H9 (cell line): ENCODE measurements around the gene HIC1. TPM values are rescaled to one million over a fixed set of nuclear protein-coding genes. Genes with fewer than 3 reads are reported as not detected.

ENCODE experiments used
- DNase-seq: peaks from one replicate; pipeline ENCODE4 v3.0.0-alpha.2; 2017
- H2AFZ ChIP-seq: one replicate; pipeline ENCODE4 v1.6.1; 2013; ENCODE audit warnings: mild to moderate bottlenecking, low read length, control low read depth, moderate library complexity
- H2AK5ac ChIP-seq: 2 replicates; pipeline ENCODE4 v1.6.1; 2013; ENCODE audit warnings: low read length, control low read depth, mixed read lengths; ENCODE audit not compliant: insufficient read length
- H2BK120ac ChIP-seq: one replicate; pipeline ENCODE4 v1.6.1; 2013; ENCODE audit warnings: low read depth, mild to moderate bottlenecking, low read length, control low read depth, inconsistent platforms; ENCODE audit not compliant: poor library complexity, severe bottlenecking
- H2BK12ac ChIP-seq: 2 replicates; pipeline ENCODE4 v1.6.1; 2013; ENCODE audit warnings: low read length, control low read depth, mixed read lengths, low read depth; ENCODE audit not compliant: insufficient read length
- H2BK15ac ChIP-seq: 2 replicates; pipeline ENCODE4 v1.6.1; 2013; ENCODE audit warnings: low read depth, low read length, control low read depth
- H2BK20ac ChIP-seq: one replicate; pipeline ENCODE4 v1.6.1; 2013; ENCODE audit warnings: low read depth, mild to moderate bottlenecking, low read length, control low read depth, inconsistent platforms; ENCODE audit not compliant: poor library complexity, severe bottlenecking
- H2BK5ac ChIP-seq: 2 replicates; pipeline ENCODE4 v1.6.1; 2013; ENCODE audit warnings: low read length, control low read depth, mixed read lengths; ENCODE audit not compliant: insufficient read length
- H3K14ac ChIP-seq: 2 replicates; pipeline ENCODE4 v1.6.1; 2013; ENCODE audit warnings: low read length, control low read depth; ENCODE audit not compliant: insufficient read depth
- H3K18ac ChIP-seq: 2 replicates; pipeline ENCODE4 v1.6.1; 2013; ENCODE audit warnings: low read depth, mild to moderate bottlenecking, mixed read lengths, low read length, control low read depth; ENCODE audit not compliant: insufficient read length
- H3K23ac ChIP-seq: 2 replicates; pipeline ENCODE4 v1.6.1; 2013; ENCODE audit warnings: low read length, control low read depth, mixed read lengths, low read depth; ENCODE audit not compliant: insufficient read length
- H3K23me2 ChIP-seq: 2 replicates; pipeline ENCODE4 v1.6.1; 2013; ENCODE audit warnings: low read depth, mild to moderate bottlenecking, mixed read lengths, low read length, control low read depth; ENCODE audit not compliant: insufficient read length, poor library complexity, severe bottlenecking
- H3K27ac ChIP-seq: 2 replicates; pipeline ENCODE4 v1.5.1; 2013; ENCODE audit warnings: low read length, control low read depth, mixed read lengths, low read depth; ENCODE audit not compliant: insufficient read length
- H3K27me3 ChIP-seq: 2 replicates; pipeline ENCODE4 v1.6.1; 2013; ENCODE audit warnings: low read length, control low read depth, inconsistent platforms; ENCODE audit not compliant: insufficient read depth
- H3K4ac ChIP-seq: 2 replicates; pipeline ENCODE4 v1.6.1; 2013; ENCODE audit warnings: low read depth, mild to moderate bottlenecking, control low read depth, inconsistent platforms, low read length, moderate library complexity
- H3K4me1 ChIP-seq: 2 replicates; pipeline ENCODE4 v1.6.1; 2013; ENCODE audit warnings: low read length, control low read depth, inconsistent platforms; ENCODE audit not compliant: insufficient read depth
- H3K4me2 ChIP-seq: 2 replicates; pipeline ENCODE4 v1.6.1; 2013; ENCODE audit warnings: low read length, control low read depth, mixed read lengths; ENCODE audit not compliant: insufficient read length, insufficient read depth
- H3K56ac ChIP-seq: 2 replicates; pipeline ENCODE4 v1.6.1; 2013; ENCODE audit warnings: low read depth, mild to moderate bottlenecking, mixed read lengths, low read length, control low read depth; ENCODE audit not compliant: insufficient read length
- H3K79me1 ChIP-seq: 2 replicates; pipeline ENCODE4 v1.6.1; 2013; ENCODE audit warnings: low read depth, mild to moderate bottlenecking, moderate library complexity, low read length, control low read depth, inconsistent platforms; ENCODE audit not compliant: insufficient read depth, poor library complexity, severe bottlenecking
- H3K79me2 ChIP-seq: 2 replicates; pipeline ENCODE4 v1.6.1; 2013; ENCODE audit warnings: low read length, control low read depth, inconsistent platforms; ENCODE audit not compliant: insufficient read depth
- H3K9ac ChIP-seq: 2 replicates; pipeline ENCODE4 v1.6.1; 2013; ENCODE audit warnings: low read length, control low read depth, mixed read lengths; ENCODE audit not compliant: insufficient read length; ENCODE audit errors: extremely low read depth
- H3K9me3 ChIP-seq: one replicate; pipeline ENCODE4 v1.6.1; 2013; ENCODE audit warnings: low read depth, low read length, inconsistent platforms; ENCODE audit not compliant: control insufficient read depth
- H3T11ph ChIP-seq: one replicate; pipeline ENCODE4 v1.6.1; 2013; ENCODE audit warnings: mild to moderate bottlenecking, low read length, control low read depth, inconsistent platforms
- H4K20me1 ChIP-seq: one replicate; pipeline ENCODE4 v1.6.1; 2013; ENCODE audit not compliant: control insufficient read depth, insufficient read length, insufficient read depth
- H4K5ac ChIP-seq: 2 replicates; pipeline ENCODE4 v1.6.1; 2013; ENCODE audit warnings: low read depth, mild to moderate bottlenecking, mixed read lengths, low read length, control low read depth; ENCODE audit not compliant: insufficient read length
- H4K8ac ChIP-seq: replicated peaks from 2 replicates; pipeline ENCODE4 v1.6.1; 2013; ENCODE audit warnings: low read length, control low read depth, mixed read lengths, low read depth; ENCODE audit not compliant: insufficient read length
- H4K91ac ChIP-seq: 2 replicates; pipeline ENCODE4 v1.6.1; 2013; ENCODE audit warnings: low read depth, mild to moderate bottlenecking, moderate library complexity, mixed read lengths, low read length, control low read depth; ENCODE audit not compliant: insufficient read length
- H3K27ac Mint-ChIP-seq, 3 experiments: 2 replicates in 2 of 3; 3 replicates in 1 of 3; pipeline ENCODE4 v1.8.0; 2020 to 2021; ENCODE audit warnings: mixed read lengths in 3 of 3, mild to moderate bottlenecking in 1 of 3, moderate library complexity in 1 of 3
- H3K27me3 Mint-ChIP-seq: 2 replicates; pipeline ENCODE4 v1.8.0; 2021; ENCODE audit warnings: low read depth, mild to moderate bottlenecking, moderate library complexity, mixed read lengths
- H3K36me3 Mint-ChIP-seq, 3 experiments: 2 replicates in 2 of 3; 3 replicates in 1 of 3; pipeline ENCODE4 v1.8.0; 2020 to 2021; ENCODE audit warnings: low read depth in 3 of 3, mixed read lengths in 3 of 3; ENCODE audit not compliant: insufficient read depth in 1 of 3
- H3K4me1 Mint-ChIP-seq, 2 experiments: 2 replicates each; pipeline ENCODE4 v1.8.0; 2020; ENCODE audit warnings: mixed read lengths in 2 of 2
- H3K4me3 Mint-ChIP-seq, 2 experiments: 2 replicates in 1 of 2; 3 replicates in 1 of 2; pipeline ENCODE4 v1.8.0; 2020 to 2021; ENCODE audit warnings: mild to moderate bottlenecking in 2 of 2, mixed read lengths in 2 of 2, moderate library complexity in 1 of 2
- H3K9me3 Mint-ChIP-seq, 2 experiments: 2 replicates in 1 of 2; 3 replicates in 1 of 2; pipeline ENCODE4 v1.8.0; 2020; ENCODE audit warnings: mild to moderate bottlenecking in 2 of 2, mixed read lengths in 2 of 2, moderate library complexity in 1 of 2
- CTCF ChIP-seq: fragments of 200-600 bp; sonication (generic); conservative IDR thresholded peaks from 3 replicates; pipeline ENCODE4 v1.8.0; 2021; ENCODE audit warnings: antibody characterized with exemption, mild to moderate bottlenecking
- WGBS: extraction: QIAGEN DNeasy Blood & Tissue Kit; methylation state at CpG from one replicate; pipeline ENCODE4 v1.1.7; 2013; ENCODE audit warnings: missing lambda C conversion rate, low lambda C conversion rate, mixed read lengths; ENCODE audit not compliant: insufficient read length; ENCODE audit errors: extremely low coverage; 5-methylcytosine and 5-hydroxymethylcytosine counted together
- total RNA-seq: library from RNA; stranded (reverse); gene quantifications from 2 replicates; pipeline ENCODE4 v1.2.1, GENCODE V29; 2021

The HIC1 gene
- total RNA-seq, 1 experiment from 2014 or later = 1.8 TPM

- Mint-ChIP-seq H3K4me3 (peak within 1 kb of the TSS; percentile 94 to 97), H3K36me3 (no peaks in the 10 kb centered on the region; a peak in 2 of 7 replicates), H3K9me3 (peaks cover 5 to 6% of the 10 kb centered on the region in 2 experiments; a peak in 4 of 5 replicates), H3K4me1 (peaks cover 12 to 32% of the 10 kb centered on the region in 2 experiments), H3K27ac (peak within 1 kb of the TSS in 1 of 3 experiments; percentile 39; a peak in 1 of 7 replicates), H3K27me3 (peaks cover 47% of the 10 kb centered on the region)
- DNase-seq = peak; percentile 96
- Histone ChIP-seq H2BK15ac (no peak within 1 kb of the TSS), H3K4me2 (peak within 1 kb of the TSS; percentile 76), H3K4me1 (no peaks in the 10 kb centered on the region), H3K4ac (no peak within 1 kb of the TSS), H4K5ac (no peak within 1 kb of the TSS), H2AK5ac (no peak within 1 kb of the TSS), H2BK120ac (no peak within 1 kb of the TSS), H3K9ac (no peak within 1 kb of the TSS), H4K20me1 (no peaks in the 10 kb centered on the region), H3K79me2 (no peaks in the 10 kb centered on the region), H3K56ac (no peak within 1 kb of the TSS), H2BK5ac (no peak within 1 kb of the TSS), H3K27ac (no peak within 1 kb of the TSS), H4K91ac (no peak within 1 kb of the TSS), H3K79me1 (no peaks in the 10 kb centered on the region), H3T11ph (no peak within 1 kb of the TSS), H3K9me3 (no peaks in the 10 kb centered on the region), H2BK20ac (no peak within 1 kb of the TSS), H2AFZ (no peak within 1 kb of the TSS), H3K14ac (no peak within 1 kb of the TSS), H2BK12ac (no peak within 1 kb of the TSS), H3K23ac (no peak within 1 kb of the TSS), H3K18ac (no peak within 1 kb of the TSS), H3K23me2 (peaks cover 7% of the 10 kb centered on the region), H3K27me3 (peaks cover 38% of the 10 kb centered on the region), H4K8ac (no peak within 1 kb of the TSS)
- WGBS = no CpG with 5 or more reads among the region's 59 CpGs
- no peak for TF ChIP-seq CTCF
These were observed 24.8 kb upstream of the HIC1 start, which contains the start of gene DPH1 for GRCh38 chr17:2029911-2030778. Gene DPH1 (plus strand): TSS chr17:2030153. CDS start chr17:2030170, 17 bp downstream.
